Suprapubic skin (tissue), 4 donors: ENCODE results near the gene DDN.

Source experiments
- EP300 ChIP-seq: sonication (generic); formaldehyde crosslinking; IDR thresholded peaks from one replicate; pipeline ENCODE4 v1.6.1; 2017; ENCODE audit warnings: antibody characterized with exemption
- POLR2A ChIP-seq, 2 donors: fragments of 450-650 bp; IDR thresholded peaks; one replicate each; pipeline ENCODE4 v1.6.1; 2017; ENCODE audit warnings: antibody characterized with exemption in 2 of 2, mild to moderate bottlenecking in 2 of 2, moderate library complexity in 2 of 2
- POLR2AphosphoS5 ChIP-seq, 3 donors: sonication (generic); formaldehyde crosslinking; IDR thresholded peaks; one replicate each; pipeline ENCODE4 v1.6.1; 2017; ENCODE audit warnings: antibody characterized with exemption in 3 of 3
- TF ChIP-seq, protein P1 (sequence below), 2 donors: fragments of 200-600 bp in 1 of 2; fragments of 450-650 bp in 1 of 2; sonication (generic) in 1 of 2; IDR thresholded peaks; one replicate each; pipeline ENCODE4 v1.5.1; 2016 to 2019; ENCODE audit warnings: antibody characterized with exemption in 2 of 2, mild to moderate bottlenecking in 1 of 2, moderate library complexity in 1 of 2

DNA sequence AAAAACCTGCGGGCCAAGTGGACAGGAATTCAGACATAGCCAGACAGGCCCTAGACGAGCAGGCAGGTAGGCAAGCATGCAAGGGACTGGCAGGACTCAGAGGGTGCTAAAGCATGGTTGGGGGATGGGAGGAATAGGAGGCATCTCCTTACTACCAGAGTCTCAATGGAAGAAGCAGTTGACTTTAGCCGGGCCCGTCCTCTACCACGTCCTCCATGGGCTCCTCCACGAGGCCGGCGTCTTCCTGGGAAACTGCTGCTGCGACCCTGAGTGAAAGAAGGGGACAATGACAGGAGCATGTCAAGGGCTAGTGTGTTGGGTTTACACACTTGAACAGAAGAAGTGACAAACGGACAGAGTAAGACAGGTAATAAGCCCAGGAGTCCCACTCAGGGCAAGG, 49.8 kb upstream of the DDN start:
- TF ChIP-seq, protein P1, sequence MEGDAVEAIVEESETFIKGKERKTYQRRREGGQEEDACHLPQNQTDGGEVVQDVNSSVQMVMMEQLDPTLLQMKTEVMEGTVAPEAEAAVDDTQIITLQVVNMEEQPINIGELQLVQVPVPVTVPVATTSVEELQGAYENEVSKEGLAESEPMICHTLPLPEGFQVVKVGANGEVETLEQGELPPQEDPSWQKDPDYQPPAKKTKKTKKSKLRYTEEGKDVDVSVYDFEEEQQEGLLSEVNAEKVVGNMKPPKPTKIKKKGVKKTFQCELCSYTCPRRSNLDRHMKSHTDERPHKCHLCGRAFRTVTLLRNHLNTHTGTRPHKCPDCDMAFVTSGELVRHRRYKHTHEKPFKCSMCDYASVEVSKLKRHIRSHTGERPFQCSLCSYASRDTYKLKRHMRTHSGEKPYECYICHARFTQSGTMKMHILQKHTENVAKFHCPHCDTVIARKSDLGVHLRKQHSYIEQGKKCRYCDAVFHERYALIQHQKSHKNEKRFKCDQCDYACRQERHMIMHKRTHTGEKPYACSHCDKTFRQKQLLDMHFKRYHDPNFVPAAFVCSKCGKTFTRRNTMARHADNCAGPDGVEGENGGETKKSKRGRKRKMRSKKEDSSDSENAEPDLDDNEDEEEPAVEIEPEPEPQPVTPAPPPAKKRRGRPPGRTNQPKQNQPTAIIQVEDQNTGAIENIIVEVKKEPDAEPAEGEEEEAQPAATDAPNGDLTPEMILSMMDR (IDR thresholded peaks at IDR 0.05), result no peak
- no peak for TF ChIP-seq POLR2A (IDR thresholded peaks at IDR 0.05)
- TF ChIP-seq EP300, result no peak
- TF ChIP-seq POLR2AphosphoS5 (IDR thresholded peaks at IDR 0.05), result no peak
